Endometrial microvascular endothelial cells (primary cell): Measurements from ENCODE around the gene RYK. TPM values are rescaled to one million over a fixed set of nuclear protein-coding genes. Genes with fewer than 3 reads are reported as not detected.

Experiments
- in situ Hi-C: cut with HindIII; loops from 2 replicates; pipeline ENCODE4 v1.10.0; 2017; ENCODE audit warnings: low sequenced_read_pairs, low pct_unique_long_range_greater_than_20kb; ENCODE audit errors: inconsistent ontology term
- total RNA-seq: library from RNA; depleted of rRNA; stranded (reverse); fragments of >200 nt; gene quantifications from one replicate; pipeline ENCODE4 v1.2.3, GENCODE V29; 2015; ENCODE audit errors: inconsistent ontology term

Gene RYK
- total RNA-seq, 1 donor from 2014 or later: 60.0 TPM

- in situ Hi-C loops: no loop called here
Measured at GRCh38 chr3:134260987-134261386, 10.3 kb upstream of the RYK start.

- in situ Hi-C loops: no loop called here
Measured at GRCh38 chr3:134258761-134259347, 8.2 kb upstream of the RYK start.

- in situ Hi-C loops: no loop called here
Measured at GRCh38 chr3:134255404-134255803, 4.7 kb upstream of the RYK start.

GRCh38 chr3:134253475-134254226 lies 3.0 kb upstream of the RYK start:
- in situ Hi-C loops: no loop called here

GRCh38 chr3:134252766-134253165 lies 2.1 kb upstream of the RYK start:
- in situ Hi-C loops: no loop called here

GRCh38 chr3:134251731-134252391 lies 1.2 kb upstream of the RYK start:
- in situ Hi-C loops: no loop called here

- in situ Hi-C loops: no loop called here
Measured at GRCh38 chr3:134249935-134250716, 533 bp downstream of the RYK start.

GRCh38 chr3:134249296-134249841 lies 1.3 kb downstream of the RYK start:
- in situ Hi-C loops: no loop called here

- in situ Hi-C loops: no loop called here
Measured at GRCh38 chr3:134244921-134245320, 5.7 kb downstream of the RYK start.

GRCh38 chr3:134242649-134243617 lies 7.7 kb downstream of the RYK start:
- in situ Hi-C loops: no loop called here

GRCh38 chr3:134239538-134239937 lies 11.1 kb downstream of the RYK start:
- in situ Hi-C loops: no loop called here

GRCh38 chr3:134237454-134238145 lies 13.1 kb downstream of the RYK start:
- in situ Hi-C loops: no loop called here

GRCh38 chr3:134236505-134237170 lies 14.0 kb downstream of the RYK start:
- in situ Hi-C loops: no loop called here

- in situ Hi-C loops: no loop called here
Measured at GRCh38 chr3:134235577-134236076, 15.0 kb downstream of the RYK start.

GRCh38 chr3:134232951-134233350 lies 17.7 kb downstream of the RYK start:
- in situ Hi-C loops: no loop called here

- in situ Hi-C loops: no loop called here
Measured at GRCh38 chr3:134232151-134232550, 18.5 kb downstream of the RYK start.

GRCh38 chr3:134231131-134231530 lies 19.5 kb downstream of the RYK start:
- in situ Hi-C loops: no loop called here
